GM21723 (cell line): ENCODE results near the gene DDR2.
"Not testable (repeated sequence)": the region's sequence is repeated elsewhere in the genome, so short reads cannot be mapped to it uniquely, and the experiment has no call there.

Experiments used
- ATAC-seq: cut with Tn5 transposase; IDR thresholded peaks from one replicate; pipeline ENCODE4 v1.9.1; 2021; ENCODE audit warnings: mild to moderate bottlenecking, moderate library complexity; ENCODE audit not compliant: unreplicated experiment

The DDR2 gene

GRCh38 chr1:162753998-162754585, 121.8 kb downstream of the DDR2 start:
- ATAC-seq, result no peak

GRCh38 chr1:162755306-162755705, 123.0 kb downstream of the DDR2 start:
- ATAC-seq, result no peak

GRCh38 chr1:162756523-162756922, 124.3 kb downstream of the DDR2 start:
- ATAC-seq, result no peak

- ATAC-seq, result no peak
Observed at GRCh38 chr1:162757476-162757875, 125.2 kb downstream of the DDR2 start.

GRCh38 chr1:162765788-162766187, 133.5 kb downstream of the DDR2 start:
- no peak for ATAC-seq

- ATAC-seq, result no peak
Observed at GRCh38 chr1:162772571-162773154, 140.4 kb downstream of the DDR2 start.

GRCh38 chr1:162774007-162774406, 141.7 kb downstream of the DDR2 start:
- ATAC-seq, result no peak

GRCh38 chr1:162779043-162779442, 146.8 kb downstream of the DDR2 start:
- ATAC-seq, result no peak

- no peak for ATAC-seq
Observed at GRCh38 chr1:162782671-162783070, 150.4 kb downstream of the DDR2 start.

GRCh38 chr1:162784926-162785325, 152.7 kb downstream of the DDR2 start:
- ATAC-seq, result not testable (repeated sequence)

- not testable (repeated sequence) for ATAC-seq
Observed at GRCh38 chr1:162788783-162789182, 156.5 kb downstream of the DDR2 start.

GRCh38 chr1:162790303-162790984, 158.2 kb downstream of the DDR2 start, which contains the start of gene HSD17B7:
HSD17B7 (plus strand) TSS chr1:162790702; CDS start chr1:162790801, 99 bp downstream.
- peak; percentile 99 for ATAC-seq

GRCh38 chr1:162790985-162791357, 158.7 kb downstream of the DDR2 start:
- ATAC-seq, result not testable (repeated sequence)

GRCh38 chr1:162794284-162794683, 162.0 kb downstream of the DDR2 start:
- ATAC-seq, result not testable (repeated sequence)

GRCh38 chr1:162796617-162797279, 164.5 kb downstream of the DDR2 start:
- ATAC-seq, result not testable (repeated sequence)

GRCh38 chr1:162799995-162800830, 167.9 kb downstream of the DDR2 start:
- ATAC-seq, result not testable (repeated sequence)

- not testable (repeated sequence) for ATAC-seq
Observed at GRCh38 chr1:162807503-162807902, 175.2 kb downstream of the DDR2 start.

- not testable (repeated sequence) for ATAC-seq
Observed at GRCh38 chr1:162812357-162812756, 180.1 kb downstream of the DDR2 start.

- ATAC-seq, result not testable (repeated sequence)
Observed at GRCh38 chr1:162818136-162818535, 185.9 kb downstream of the DDR2 start.

- ATAC-seq, result not testable (repeated sequence)
Observed at GRCh38 chr1:162818666-162819065, 186.4 kb downstream of the DDR2 start.
